Thyroid gland (tissue), 4 donors: ENCODE data around the gene TRAPPC4. TPM values are rescaled to one million over a fixed set of nuclear protein-coding genes. Genes with fewer than 3 reads are reported as not detected.

ENCODE experiments used
- DNase-seq, 2 donors: peaks; one replicate each; pipeline ENCODE4 v3.0.0-alpha.2; 2019
- H3K27ac ChIP-seq, 3 donors: fragments of 200-600 bp; sonication (generic); 1 replicate in 2 of 3; 2 replicates in 1 of 3; pipeline ENCODE4 v1.5.1; 2016 to 2019; ENCODE audit warnings: mild to moderate bottlenecking in 1 of 3, moderate library complexity in 1 of 3
- H3K27me3 ChIP-seq: fragments of 200-600 bp; sonication (generic); one replicate; pipeline ENCODE4 v1.5.1; 2019
- H3K36me3 ChIP-seq, 2 donors: fragments of 200-600 bp; sonication (generic); one replicate each; pipeline ENCODE4 v1.5.1; 2016 to 2019
- H3K4me1 ChIP-seq, 2 donors: fragments of 200-600 bp; sonication (generic); one replicate each; pipeline ENCODE4 v1.5.1; 2017 to 2019
- H3K4me3 ChIP-seq, 3 donors: fragments of 200-600 bp; sonication (generic); replicated peaks in 1 of 3; 1 replicate in 2 of 3; 2 replicates in 1 of 3; pipeline ENCODE4 v1.5.1; 2016; ENCODE audit warnings: mild to moderate bottlenecking in 1 of 3
- H3K9me3 ChIP-seq: fragments of 200-600 bp; sonication (generic); one replicate; pipeline ENCODE4 v1.5.1; 2017
- POLR2A ChIP-seq, 2 donors: fragments of 450-650 bp; IDR thresholded peaks; one replicate each; pipeline ENCODE4 v1.6.1; 2017; ENCODE audit warnings: antibody characterized with exemption in 2 of 2, mild to moderate bottlenecking in 2 of 2, moderate library complexity in 1 of 2
- WGBS, 2 donors: methylation state at CpG; one replicate each; pipeline ENCODE4 v1.1.5; 2017; 5-methylcytosine and 5-hydroxymethylcytosine counted together
- intact Hi-C: fragments of 100-400 bp; cut with DNase I; formaldehyde crosslinking; loops from one replicate; pipeline ENCODE4 v1.15.1; 2023
- total RNA-seq, 4 donors: library from RNA; depleted of rRNA; stranded (reverse); fragments of >200 nt; gene quantifications; one replicate each; pipeline ENCODE4 v1.2.3, GENCODE V29; 2016
- TF ChIP-seq, protein P1 (sequence below), 6 experiments: fragments of 200-600 bp in 3 of 6; fragments of 450-650 bp in 3 of 6; sonication (generic) in 3 of 6; IDR thresholded peaks; one replicate each; pipeline ENCODE4 v1.5.1; 2016 to 2019; ENCODE audit warnings: antibody characterized with exemption in 6 of 6, mild to moderate bottlenecking in 2 of 6, inconsistent platforms in 1 of 6, moderate library complexity in 1 of 6

Gene TRAPPC4
- total RNA-seq, 4 donors from 2014 or later: 42.1 to 70.0 (median 53.2) TPM

DNA sequence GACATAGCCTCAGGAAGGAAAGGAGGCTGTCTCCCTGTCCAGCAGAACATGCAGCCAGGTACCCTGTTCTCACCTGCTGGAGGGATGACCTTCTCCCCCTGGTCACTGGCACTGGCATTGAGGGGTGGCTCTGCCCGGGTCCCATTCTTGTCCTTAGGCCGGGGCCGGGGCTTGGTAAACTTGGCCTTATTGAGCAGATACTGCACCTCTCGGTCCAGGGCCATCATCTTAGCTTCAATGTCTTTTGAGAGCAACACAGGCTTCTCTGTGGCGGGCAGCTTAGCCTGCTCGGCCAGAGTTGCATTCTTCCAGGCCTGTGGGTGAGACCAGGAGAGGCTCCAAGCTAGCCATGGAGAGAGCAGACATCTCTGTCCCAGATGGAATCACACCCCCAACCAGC is 27.9 kb downstream of the TRAPPC4 start:
- Histone ChIP-seq H3K27me3 (no peaks in the 10 kb centered on the region), H3K9me3 (no peaks in the 10 kb centered on the region), H3K4me3 (no peak overlapping the region), H3K27ac (no peak overlapping the region), H3K4me1 (no peaks in the 10 kb centered on the region), H3K36me3 (peaks cover 63 to 67% of the 10 kb centered on the region in 2 donors)
- intact Hi-C loops: no loop called here
- no peak for DNase-seq
- TF ChIP-seq, protein P1, sequence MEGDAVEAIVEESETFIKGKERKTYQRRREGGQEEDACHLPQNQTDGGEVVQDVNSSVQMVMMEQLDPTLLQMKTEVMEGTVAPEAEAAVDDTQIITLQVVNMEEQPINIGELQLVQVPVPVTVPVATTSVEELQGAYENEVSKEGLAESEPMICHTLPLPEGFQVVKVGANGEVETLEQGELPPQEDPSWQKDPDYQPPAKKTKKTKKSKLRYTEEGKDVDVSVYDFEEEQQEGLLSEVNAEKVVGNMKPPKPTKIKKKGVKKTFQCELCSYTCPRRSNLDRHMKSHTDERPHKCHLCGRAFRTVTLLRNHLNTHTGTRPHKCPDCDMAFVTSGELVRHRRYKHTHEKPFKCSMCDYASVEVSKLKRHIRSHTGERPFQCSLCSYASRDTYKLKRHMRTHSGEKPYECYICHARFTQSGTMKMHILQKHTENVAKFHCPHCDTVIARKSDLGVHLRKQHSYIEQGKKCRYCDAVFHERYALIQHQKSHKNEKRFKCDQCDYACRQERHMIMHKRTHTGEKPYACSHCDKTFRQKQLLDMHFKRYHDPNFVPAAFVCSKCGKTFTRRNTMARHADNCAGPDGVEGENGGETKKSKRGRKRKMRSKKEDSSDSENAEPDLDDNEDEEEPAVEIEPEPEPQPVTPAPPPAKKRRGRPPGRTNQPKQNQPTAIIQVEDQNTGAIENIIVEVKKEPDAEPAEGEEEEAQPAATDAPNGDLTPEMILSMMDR (IDR thresholded peaks at IDR 0.05): no peak
- TF ChIP-seq POLR2A (IDR thresholded peaks at IDR 0.05): no peak
- WGBS, 2 donors: 95 to 96% methylated on average over 4 to 5 of the region's 6 CpGs

DNA sequence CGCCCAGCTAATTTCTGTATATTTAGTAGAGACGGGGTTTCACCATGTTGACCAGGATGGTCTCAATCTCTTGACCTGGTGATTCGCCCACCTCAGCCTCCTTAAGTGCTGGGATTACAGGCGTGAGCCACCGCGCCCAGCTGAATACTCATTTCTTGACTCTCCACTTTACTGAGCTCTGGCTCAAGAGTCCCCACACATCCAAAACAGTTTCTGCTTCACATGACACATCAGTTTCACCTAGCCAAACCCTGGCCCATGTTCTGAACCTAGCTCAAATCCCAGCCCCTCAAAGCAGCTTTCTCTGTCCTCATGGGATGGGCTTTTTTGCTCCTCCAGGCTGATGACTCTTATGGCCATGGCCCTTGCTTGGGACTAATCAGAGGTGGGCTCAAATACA is 28.6 kb downstream of the TRAPPC4 start:
- 95% methylated on average over 6 of the region's 6 CpGs for WGBS, 2 donors
- DNase-seq: no peak
- TF ChIP-seq, protein P1 (IDR thresholded peaks at IDR 0.05): no peak
- no peak for TF ChIP-seq POLR2A (IDR thresholded peaks at IDR 0.05)
- intact Hi-C loops: no loop called here
- Histone ChIP-seq H3K27me3 (no peaks in the 10 kb centered on the region), H3K4me3 (no peak overlapping the region), H3K4me1 (no peaks in the 10 kb centered on the region), H3K36me3 (peaks cover 70 to 74% of the 10 kb centered on the region in 2 donors), H3K9me3 (no peaks in the 10 kb centered on the region), H3K27ac (no peak overlapping the region)

DNA sequence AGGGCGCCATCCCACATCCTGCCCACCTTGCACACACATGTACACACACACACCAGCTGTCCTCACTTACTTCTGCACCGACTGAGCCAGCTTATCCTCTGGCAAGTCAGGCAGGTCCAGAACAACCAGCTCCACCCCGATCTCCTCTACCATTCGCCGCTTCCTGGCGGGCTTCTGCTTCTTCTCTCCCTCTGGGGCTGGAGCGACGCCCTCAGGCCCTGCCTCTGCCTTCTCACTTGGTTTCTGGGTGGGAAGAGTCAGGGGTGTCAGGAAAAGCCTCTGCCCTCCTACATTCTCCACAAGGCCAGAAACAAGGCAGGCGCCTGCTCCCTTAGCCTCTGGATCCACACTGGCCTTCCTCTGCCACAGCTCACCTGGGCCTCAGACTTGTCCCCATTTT is 30.1 kb downstream of the TRAPPC4 start:
- Histone ChIP-seq H3K27me3 (no peaks in the 10 kb centered on the region), H3K4me3 (no peak overlapping the region), H3K9me3 (no peaks in the 10 kb centered on the region), H3K27ac (no peak overlapping the region), H3K4me1 (no peaks in the 10 kb centered on the region), H3K36me3 (peaks cover 85 to 89% of the 10 kb centered on the region in 2 donors)
- no peak for TF ChIP-seq POLR2A (IDR thresholded peaks at IDR 0.05)
- TF ChIP-seq, protein P1 (IDR thresholded peaks at IDR 0.05): no peak
- no peak for DNase-seq
- intact Hi-C loops: no loop called here
- WGBS, 2 donors: 91 to 97% methylated on average over 9 of the region's 9 CpGs

DNA sequence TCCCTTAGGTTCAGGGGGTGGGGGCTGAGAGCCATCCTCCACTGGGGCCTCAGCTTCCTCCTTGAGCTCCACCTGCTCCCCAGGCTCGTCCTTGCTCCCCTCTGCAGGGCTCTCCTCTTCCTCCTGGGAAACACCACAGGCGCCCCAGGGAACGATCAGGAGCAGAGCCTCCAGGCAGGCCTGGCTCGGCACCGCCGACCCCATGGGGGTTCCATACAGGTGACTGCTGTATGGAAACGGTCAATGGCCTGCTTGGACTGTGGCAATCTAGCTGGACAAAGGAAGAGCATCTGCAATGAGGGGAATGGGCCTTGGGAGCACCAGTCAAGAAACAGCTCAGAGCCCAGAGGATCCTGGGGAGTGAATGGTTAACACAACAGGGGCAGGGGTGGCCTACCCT is 30.5 kb downstream of the TRAPPC4 start:
- intact Hi-C loops: no loop called here
- Histone ChIP-seq H3K4me1 (no peaks in the 10 kb centered on the region), H3K27me3 (no peaks in the 10 kb centered on the region), H3K9me3 (no peaks in the 10 kb centered on the region), H3K4me3 (no peak overlapping the region), H3K36me3 (peaks cover 89 to 93% of the 10 kb centered on the region in 2 donors), H3K27ac (no peak overlapping the region)
- no peak for DNase-seq
- 91 to 92% methylated on average over 7 of the region's 7 CpGs for whole genome bisulfite sequencing, 2 donors
- no peak for TF ChIP-seq POLR2A (IDR thresholded peaks at IDR 0.05)
- TF ChIP-seq, protein P1 (IDR thresholded peaks at IDR 0.05): no peak

DNA sequence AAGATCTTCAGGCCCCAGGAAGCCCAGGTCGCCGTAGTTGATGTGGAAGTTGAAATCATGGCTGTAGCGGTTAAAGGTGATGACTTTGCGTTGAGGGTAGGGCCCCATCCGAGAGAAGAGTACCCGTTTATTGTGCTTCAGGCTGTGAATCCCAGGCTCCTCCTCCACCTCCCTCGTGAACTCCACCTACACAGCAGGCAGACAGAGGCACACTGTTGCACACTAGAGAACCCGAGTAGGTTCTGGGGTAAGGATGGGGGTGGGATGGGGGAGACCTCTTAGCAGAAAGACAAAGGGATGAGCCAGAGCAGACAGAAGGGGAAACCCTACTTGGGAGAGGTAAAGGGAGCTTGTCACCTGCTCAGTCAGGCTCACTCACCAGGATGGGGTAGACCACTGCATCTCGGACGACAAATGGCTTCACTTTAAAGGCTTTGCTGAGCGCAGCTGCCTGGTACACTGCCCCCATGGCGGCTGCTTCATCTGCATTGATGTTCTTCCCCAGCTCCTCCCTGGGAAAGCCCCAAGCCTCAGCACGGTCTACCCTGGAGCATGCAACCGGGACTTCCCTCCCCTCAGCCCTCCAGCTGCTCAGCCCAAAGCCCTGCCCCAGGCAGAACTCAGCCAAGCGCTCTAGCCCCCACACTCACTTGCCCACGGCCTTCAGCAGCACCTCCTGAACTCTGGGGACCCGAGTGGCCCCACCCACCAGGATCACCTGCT is 33.0 kb downstream of the TRAPPC4 start:
- no peak for DNase-seq
- peaks cover 83 to 86% of the 10 kb centered on the region in 2 donors for H3K36me3 ChIP-seq
- H3K4me3 ChIP-seq: no peak overlapping the region
- H3K9me3 ChIP-seq: no peaks in the 10 kb centered on the region
- TF ChIP-seq POLR2A (IDR thresholded peaks at IDR 0.05): no peak
- TF ChIP-seq, protein P1 (IDR thresholded peaks at IDR 0.05): no peak
- intact Hi-C loops: no loop called here
- H3K4me1 ChIP-seq: peaks cover 10 to 13% of the 10 kb centered on the region in 2 donors
- WGBS, 2 donors: 85 to 90% methylated on average over 14 to 15 of the region's 17 CpGs
- H3K27me3 ChIP-seq: no peaks in the 10 kb centered on the region
- H3K27ac ChIP-seq: no peak overlapping the region
